ENCODE data around the gene CTSF. TPM values are rescaled to one million over a fixed set of nuclear protein-coding genes. Genes with fewer than 3 reads are reported as not detected.
"Not testable (repeated sequence)": the region's sequence is repeated elsewhere in the genome, so short reads cannot be mapped to it uniquely, and the experiment has no call there.

Gene CTSF
- total and polyA plus RNA-seq, 10 donors, result 11.4 to 60.8 (median 31.0) TPM

DNA sequence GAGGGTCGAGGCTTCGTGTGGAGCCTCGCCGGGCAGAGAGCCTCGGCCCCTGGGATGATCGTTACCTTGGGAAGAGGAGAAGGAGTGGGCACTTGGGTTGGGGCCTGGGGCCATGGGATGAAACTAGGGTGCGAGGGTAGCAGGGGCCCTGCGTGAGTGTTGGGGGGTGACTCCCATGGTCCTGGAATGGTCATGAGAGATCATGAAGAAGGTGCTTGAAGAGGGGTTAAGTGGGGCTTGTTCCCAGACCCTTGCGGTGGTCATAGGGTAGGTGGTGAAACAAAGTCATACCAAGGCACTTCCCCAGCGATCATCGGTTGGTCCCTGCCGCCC is 24.9 kb upstream of the CTSF start:
- intact Hi-C loops (cut with DNase I; ENCODE audit: low total_unique reads), result no loop called here
- WGBS, 5 donors, result 5 to 8% (median 7%) methylated on average over 12 of the region's 12 CpGs

GRCh38 chr11:66592457-66593302 is 24.3 kb upstream of the CTSF start, which contains the start of the genes CCDC87 and CCS:
CCDC87 (minus strand) TSS chr11:66593063; CDS start chr11:66593015, 48 bp downstream.
CCS (plus strand) TSS chr11:66593185; CDS start chr11:66593262, 77 bp downstream.
- peak; percentile 100 for DNase-seq
- no peaks in the 10 kb centered on the region for H3K9me3 ChIP-seq
- WGBS, 5 donors, result 0 to 15% (median 15%) methylated on average over 27 to 68 of the region's 68 CpGs
- TF ChIP-seq CTCF (IDR thresholded peaks at IDR 0.05 in 8 of 11, conservative IDR thresholded peaks at IDR 0.05 in 3 of 11), result peak; percentile 57 to 89 (median 68)
- peak; percentile 97 to 99 (median 99) for TF ChIP-seq POLR2AphosphoS5 (IDR thresholded peaks at IDR 0.05)
- TF ChIP-seq POLR2A (IDR thresholded peaks at IDR 0.05), result peak in 2 of 3 donors; percentile 72 to 92
- intact Hi-C loops (cut with DNase I; ENCODE audit: low total_unique reads), result no loop called here
- H3K27me3 ChIP-seq (replicated peaks in 1 of 7), result no peaks in the 10 kb centered on the region
- no peaks in the 10 kb centered on the region for H3K36me3 ChIP-seq
- peak within 1 kb of the TSS; percentile 68 to 92 (median 88) for H3K27ac ChIP-seq
- H3K4me3 ChIP-seq, result peak within 1 kb of the TSS; percentile 55 to 87 (median 62)
- H3K4me1 ChIP-seq, result peaks cover 18 to 45% (median 40%) of the 10 kb centered on the region in 6 donors

More for the DNA sequence above, 24.9 kb upstream of the CTSF start:
- Histone ChIP-seq H3K9me3 (no peaks in the 10 kb centered on the region), H3K4me1 (peaks cover 18 to 47% (median 40%) of the 10 kb centered on the region in 6 donors), H3K4me3 (peak overlapping the region; percentile 55 to 87 (median 62)), H3K27me3 (replicated peaks in 1 of 7) (no peaks in the 10 kb centered on the region), H3K27ac (peak overlapping the region; percentile 68 to 92 (median 88)), H3K36me3 (no peaks in the 10 kb centered on the region)
- no peak for TF ChIP-seq POLR2A (IDR thresholded peaks at IDR 0.05)
- DNase-seq, result no peak

- DNase-seq, result no peak
- H3K27me3 ChIP-seq (replicated peaks in 1 of 7), result no peaks in the 10 kb centered on the region
- intact Hi-C loops (cut with DNase I; ENCODE audit: low total_unique reads), result no loop called here
- peaks cover 18 to 44% (median 40%) of the 10 kb centered on the region in 6 donors for H3K4me1 ChIP-seq
- no peaks in the 10 kb centered on the region for H3K36me3 ChIP-seq
- H3K9me3 ChIP-seq, result no peaks in the 10 kb centered on the region
- WGBS, 5 donors, result 79 to 93% (median 82%) methylated on average over 2 of the region's 2 CpGs
- H3K4me3 ChIP-seq, result no peak overlapping the region
- H3K27ac ChIP-seq, result no peak overlapping the region
- no peak for TF ChIP-seq CTCF (IDR thresholded peaks at IDR 0.05 in 8 of 11, conservative IDR thresholded peaks at IDR 0.05 in 3 of 11)
- no peak for TF ChIP-seq POLR2AphosphoS5 (IDR thresholded peaks at IDR 0.05)
- no peak for TF ChIP-seq POLR2A (IDR thresholded peaks at IDR 0.05)
Measured at GRCh38 chr11:66591175-66591574, 22.8 kb upstream of the CTSF start.

- H3K27me3 ChIP-seq (replicated peaks in 1 of 7), result no peaks in the 10 kb centered on the region
- TF ChIP-seq CTCF (IDR thresholded peaks at IDR 0.05 in 8 of 11, conservative IDR thresholded peaks at IDR 0.05 in 3 of 11) (no peak), POLR2A (IDR thresholded peaks at IDR 0.05) (no peak), POLR2AphosphoS5 (IDR thresholded peaks at IDR 0.05) (no peak)
- peaks cover 18 to 34% (median 29%) of the 10 kb centered on the region in 6 donors for H3K4me1 ChIP-seq
- no peaks in the 10 kb centered on the region for H3K9me3 ChIP-seq
- no peaks in the 10 kb centered on the region for H3K36me3 ChIP-seq
- no peak overlapping the region for H3K4me3 ChIP-seq
- 91 to 97% (median 95%) methylated on average over 7 of the region's 7 CpGs for WGBS, 5 donors
- DNase-seq, result no peak
- intact Hi-C loops (cut with DNase I; ENCODE audit: low total_unique reads), result no loop called here
- no peak overlapping the region for H3K27ac ChIP-seq
Measured at GRCh38 chr11:66589996-66590675, 21.7 kb upstream of the CTSF start.

GRCh38 chr11:66589315-66589714 is 20.9 kb upstream of the CTSF start:
- intact Hi-C loops (cut with DNase I; ENCODE audit: low total_unique reads); H3K4me3 ChIP-seq; DNase-seq; H3K36me3 ChIP-seq; H3K27me3 ChIP-seq (replicated peaks in 1 of 7); H3K27ac ChIP-seq; H3K9me3 ChIP-seq: not testable (repeated sequence)
- peaks cover 15 to 25% (median 21%) of the 10 kb centered on the region in 6 donors for H3K4me1 ChIP-seq
- WGBS, 5 donors, result 63 to 82% (median 70%) methylated on average over 2 of the region's 2 CpGs
